Right lobe of liver (tissue), 4 donors: Measurements from ENCODE around the gene HECTD4.

Source experiments
- POLR2A ChIP-seq: fragments of 450-650 bp; IDR thresholded peaks from one replicate; pipeline ENCODE4 v1.6.1; 2017; ENCODE audit warnings: antibody characterized with exemption, mild to moderate bottlenecking
- TF ChIP-seq, protein P1 (sequence below), 4 donors: fragments of 200-600 bp in 3 of 4; fragments of 450-650 bp in 1 of 4; IDR thresholded peaks; one replicate each; pipeline versions ENCODE4 v1.5.1 to v1.8.0; 2016 to 2022; ENCODE audit warnings: antibody characterized with exemption in 4 of 4, mild to moderate bottlenecking in 2 of 4
- donor health status: DM: no; HTN: no; CAD: no.
- donor health status: DM: no; HTN: no; CAD: no.
- donor health status: DM: no; HTN: yes; CAD: no.

DNA sequence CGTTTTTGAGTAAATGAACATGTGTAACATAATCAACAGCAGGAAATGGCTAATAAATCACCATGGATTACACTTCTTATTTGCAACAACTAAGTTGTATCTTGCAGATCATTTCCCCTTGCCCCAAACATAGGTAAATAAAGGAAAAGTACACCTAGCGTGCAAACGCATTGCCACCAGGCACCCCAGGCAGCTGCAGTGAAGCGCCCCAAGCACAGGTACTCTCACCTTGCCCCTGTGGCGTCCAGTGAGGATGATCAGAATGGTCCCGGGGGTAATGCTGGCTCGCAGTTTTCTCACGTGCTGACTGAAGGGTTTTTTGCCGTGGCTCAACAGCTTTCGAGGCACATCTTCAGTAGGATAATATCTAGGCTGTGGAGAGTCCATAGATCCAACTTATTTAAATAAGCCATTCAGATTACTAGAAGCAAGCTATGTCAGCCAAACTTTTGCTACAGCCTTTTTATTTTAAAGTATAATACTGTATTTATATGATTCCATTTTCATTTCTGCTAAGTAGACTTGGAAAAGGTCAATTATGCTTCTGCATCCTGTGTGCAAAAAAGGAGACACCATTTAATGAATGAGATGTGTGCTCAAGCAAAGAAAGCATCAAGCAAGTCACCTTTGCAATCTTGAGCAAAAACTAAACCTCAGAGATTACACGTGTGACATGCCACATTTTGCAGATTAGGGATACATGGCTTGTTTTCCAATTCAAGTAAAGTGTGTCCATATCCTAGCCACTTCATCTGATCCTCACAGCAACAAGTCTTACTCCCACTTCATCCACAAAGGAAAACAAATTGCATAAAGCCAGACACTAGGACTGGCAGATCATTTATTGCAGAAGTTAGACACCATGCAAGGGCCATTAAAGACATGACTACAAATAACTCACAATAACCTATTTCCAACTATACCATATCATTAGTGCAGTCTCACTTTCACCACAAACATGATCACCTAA lies 24.6 kb upstream of the HECTD4 start:
- TF ChIP-seq, protein P1, sequence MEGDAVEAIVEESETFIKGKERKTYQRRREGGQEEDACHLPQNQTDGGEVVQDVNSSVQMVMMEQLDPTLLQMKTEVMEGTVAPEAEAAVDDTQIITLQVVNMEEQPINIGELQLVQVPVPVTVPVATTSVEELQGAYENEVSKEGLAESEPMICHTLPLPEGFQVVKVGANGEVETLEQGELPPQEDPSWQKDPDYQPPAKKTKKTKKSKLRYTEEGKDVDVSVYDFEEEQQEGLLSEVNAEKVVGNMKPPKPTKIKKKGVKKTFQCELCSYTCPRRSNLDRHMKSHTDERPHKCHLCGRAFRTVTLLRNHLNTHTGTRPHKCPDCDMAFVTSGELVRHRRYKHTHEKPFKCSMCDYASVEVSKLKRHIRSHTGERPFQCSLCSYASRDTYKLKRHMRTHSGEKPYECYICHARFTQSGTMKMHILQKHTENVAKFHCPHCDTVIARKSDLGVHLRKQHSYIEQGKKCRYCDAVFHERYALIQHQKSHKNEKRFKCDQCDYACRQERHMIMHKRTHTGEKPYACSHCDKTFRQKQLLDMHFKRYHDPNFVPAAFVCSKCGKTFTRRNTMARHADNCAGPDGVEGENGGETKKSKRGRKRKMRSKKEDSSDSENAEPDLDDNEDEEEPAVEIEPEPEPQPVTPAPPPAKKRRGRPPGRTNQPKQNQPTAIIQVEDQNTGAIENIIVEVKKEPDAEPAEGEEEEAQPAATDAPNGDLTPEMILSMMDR (IDR thresholded peaks at IDR 0.05), result no peak
- no peak for TF ChIP-seq POLR2A
